NCI-H1930 (cell line): ENCODE results near the gene ITGB6.

Experiments used
- DNase-seq, 2 experiments: peaks; one replicate each; lab custom pipeline; 2025; lab: John Stamatoyannopoulos, UW

Gene ITGB6

DNA sequence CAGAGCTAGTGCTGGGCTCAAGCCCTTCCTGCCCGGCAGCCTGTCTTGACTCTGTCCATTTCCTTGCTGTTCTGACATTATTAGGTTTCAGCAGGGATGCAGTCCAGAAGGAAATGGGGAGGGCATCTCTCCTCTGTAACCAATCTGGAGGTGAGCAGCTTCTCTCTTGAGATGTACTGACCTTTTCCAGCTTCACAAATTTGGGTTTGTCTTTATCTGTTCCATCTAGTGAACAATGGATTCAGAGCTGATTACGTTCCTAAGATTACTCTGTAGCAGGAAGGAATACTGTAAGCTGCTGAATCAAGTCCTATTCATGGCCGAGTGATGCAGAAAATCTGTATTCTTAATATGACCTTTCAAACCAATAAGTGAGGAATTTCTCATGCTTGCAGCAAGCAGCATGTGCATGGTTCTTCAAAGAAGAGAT, 148.7 kb downstream of the ITGB6 start:
- no peak for DNase-seq

DNA sequence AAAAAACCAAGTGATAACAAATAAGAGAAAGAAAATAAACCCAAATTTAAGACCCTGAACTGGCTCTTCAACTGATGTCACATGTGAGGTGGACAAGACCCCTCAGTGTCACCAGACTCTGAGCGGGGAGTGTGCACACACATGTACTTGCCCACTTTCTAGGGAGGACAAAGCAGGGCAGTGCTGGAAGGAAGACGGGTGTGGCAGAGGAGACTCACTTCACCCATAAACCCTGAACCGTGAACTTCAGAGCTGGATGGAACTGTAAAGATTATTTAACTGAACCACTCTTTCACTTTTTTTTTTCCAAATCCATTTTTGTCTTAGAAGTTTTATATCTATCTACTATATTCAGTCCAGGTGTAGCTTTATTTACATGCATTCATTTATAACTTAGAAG, 149.9 kb downstream of the ITGB6 start:
- DNase-seq: no peak
